MM.1S (cell line): ENCODE measurements around the gene CAMKK1.

Source experiments
- CTCF ChIP-seq: fragments of 300-600 bp; sonication (generic); IDR thresholded peaks from 2 replicates; pipeline ENCODE4 v1.5.1; 2016; ENCODE audit warnings: antibody characterized with exemption, low read length, mixed read lengths
- EZH2 ChIP-seq: fragments of 300-600 bp; sonication (generic); optimal IDR thresholded peaks from 2 replicates; pipeline ENCODE3; 2017; ENCODE audit warnings: low read depth, mild to moderate bottlenecking, antibody characterized with exemption, low read length, mixed read lengths

GRCh38 chr17:3885970-3886369 is 6.9 kb downstream of the CAMKK1 start:
- TF ChIP-seq CTCF, result no peak
- no peak for TF ChIP-seq EZH2
